ENCODE results near the gene ACCS. TPM values are rescaled to one million over a fixed set of nuclear protein-coding genes. Genes with fewer than 3 reads are reported as not detected.
A peak's percentile ranks its signal among the peaks of the same experiment; 100 is the strongest.

The ACCS gene
- polyA plus RNA-seq, 2 of the 4 experiments (the other 2 are of a cell fraction), result 21.7 to 24.9 TPM

GRCh38 chr11:44067266-44067665, 1.2 kb downstream of the ACCS start:
- Histone ChIP-seq H3K4me2 (peak overlapping the region; percentile 71), H3K4me1 (peaks cover 10% of the 10 kb centered on the region; the same call in 1 of the 3 replicates), H3K9me3 (no peaks in the 10 kb centered on the region), H3K4me3 (peak overlapping the region; percentile 75), H3K27ac (peak overlapping the region; percentile 93 to 97)
- ChIA-PET POLR2A (interaction anchor here (0.7 to 1.5 kb wide), 2 partner anchors 17 to 161 kb away, joined by 3 to 5 read pairs; no protein-coding TSS in a partner anchor), CTCF (interaction anchor here (0.6 to 2.1 kb wide), 6 partner anchors 12 to 283 kb away, joined by 3 to 8 read pairs (median 3); partner anchors contain the start of gene EXT2)
- TF ChIP-seq RAD21 (conservative IDR thresholded peaks at IDR 0.05 in 1 of 2, IDR thresholded peaks at IDR 0.05 in 1 of 2) (no peak), HOXA7 (CRISPR knock-in tag; IDR thresholded peaks at IDR 0.05) (no peak), CHD4 (IDR thresholded peaks at IDR 0.05; ENCODE audit: borderline replicate concordance) (no peak), PBX3 (IDR thresholded peaks at IDR 0.05) (no peak), CEBPB (IDR thresholded peaks at IDR 0.05) (no peak), CBX2 (IDR thresholded peaks at IDR 0.05; ENCODE audit: borderline replicate concordance, low read depth) (no peak), BCL3 (IDR thresholded peaks at IDR 0.05) (no peak), ATOH8 (CRISPR knock-in tag; IDR thresholded peaks at IDR 0.05; ENCODE audit: low read depth) (no peak), NPAS2 (CRISPR knock-in tag; IDR thresholded peaks at IDR 0.05; ENCODE audit: borderline replicate concordance) (no peak), RFX5 (IDR thresholded peaks at IDR 0.05) (no peak), RCOR1 (IDR thresholded peaks at IDR 0.05; ENCODE audit: low read depth, low read length) (no peak)
- DNase-seq (ENCODE audit: low read depth in 1 of 2, low spot score in 1 of 2) (no peak), FAIRE-seq (no peak), ATAC-seq (no peak)
- WGBS (ENCODE audit: missing lambda C conversion rate), result 73% methylated on average over 5 of the region's 5 CpGs

GRCh38 chr11:44068180-44068579, 2.1 kb downstream of the ACCS start:
- DNase-seq (ENCODE audit: low read depth in 1 of 2, low spot score in 1 of 2) (no peak), FAIRE-seq (no peak), ATAC-seq (no peak)
- Histone ChIP-seq H3K4me1 (peaks cover 10% of the 10 kb centered on the region; the same call in 1 of the 3 replicates), H3K27ac (no peak overlapping the region), H3K9me3 (no peaks in the 10 kb centered on the region), H3K4me2 (no peak overlapping the region), H3K4me3 (no peak overlapping the region)
- 92% methylated on average over 2 of the region's 2 CpGs for WGBS (ENCODE audit: missing lambda C conversion rate)
- TF ChIP-seq SMC3 (IDR thresholded peaks at IDR 0.05) (no peak), MAZ (IDR thresholded peaks at IDR 0.05; ENCODE audit: borderline replicate concordance, low read depth, low read length) (no peak), KDM1A (IDR thresholded peaks at IDR 0.05; ENCODE audit: low read depth) (no peak), POLR2A (IDR thresholded peaks at IDR 0.05; ENCODE audit: low read length) (no peak), MAX (IDR thresholded peaks at IDR 0.05) (no peak), NPAS2 (CRISPR knock-in tag; IDR thresholded peaks at IDR 0.05; ENCODE audit: borderline replicate concordance) (no peak), RCOR1 (IDR thresholded peaks at IDR 0.05; ENCODE audit: low read depth, low read length) (no peak), E2F6 (IDR thresholded peaks at IDR 0.05; ENCODE audit: borderline replicate concordance, low read depth) (no peak), FOSL2 (IDR thresholded peaks at IDR 0.05) (no peak), FOSL2 (CRISPR knock-in tag; IDR thresholded peaks at IDR 0.05) (no peak), HMGXB4 (CRISPR knock-in tag; IDR thresholded peaks at IDR 0.05; ENCODE audit: borderline replicate concordance) (no peak), KDM5A (IDR thresholded peaks at IDR 0.05) (no peak), JUNB (IDR thresholded peaks at IDR 0.05) (no peak), CBX2 (IDR thresholded peaks at IDR 0.05; ENCODE audit: borderline replicate concordance, low read depth) (no peak), PBX3 (IDR thresholded peaks at IDR 0.05) (no peak), CHD2 (IDR thresholded peaks at IDR 0.05; ENCODE audit: low read length, partially characterized antibody) (no peak), CTCF (IDR thresholded peaks at IDR 0.05) (no peak), ATOH8 (CRISPR knock-in tag; IDR thresholded peaks at IDR 0.05; ENCODE audit: low read depth) (no peak)
- ChIA-PET CTCF (interaction anchor here (0.6 to 2.1 kb wide), 6 partner anchors 10 to 178 kb away, joined by 3 to 8 read pairs (median 3); partner anchors contain the start of gene EXT2), POLR2A (no interaction called here)
